HK-2 (cell line): ENCODE data around the gene GCNT2.
"Not testable (repeated sequence)": the region's sequence is repeated elsewhere in the genome, so short reads cannot be mapped to it uniquely, and the experiment has no call there.

Source experiments
- DNase-seq: peaks from one replicate; pipeline ENCODE4 v3.0.0-alpha.2; 2018; ENCODE audit not compliant: unreplicated experiment

GCNT2 gene

DNA sequence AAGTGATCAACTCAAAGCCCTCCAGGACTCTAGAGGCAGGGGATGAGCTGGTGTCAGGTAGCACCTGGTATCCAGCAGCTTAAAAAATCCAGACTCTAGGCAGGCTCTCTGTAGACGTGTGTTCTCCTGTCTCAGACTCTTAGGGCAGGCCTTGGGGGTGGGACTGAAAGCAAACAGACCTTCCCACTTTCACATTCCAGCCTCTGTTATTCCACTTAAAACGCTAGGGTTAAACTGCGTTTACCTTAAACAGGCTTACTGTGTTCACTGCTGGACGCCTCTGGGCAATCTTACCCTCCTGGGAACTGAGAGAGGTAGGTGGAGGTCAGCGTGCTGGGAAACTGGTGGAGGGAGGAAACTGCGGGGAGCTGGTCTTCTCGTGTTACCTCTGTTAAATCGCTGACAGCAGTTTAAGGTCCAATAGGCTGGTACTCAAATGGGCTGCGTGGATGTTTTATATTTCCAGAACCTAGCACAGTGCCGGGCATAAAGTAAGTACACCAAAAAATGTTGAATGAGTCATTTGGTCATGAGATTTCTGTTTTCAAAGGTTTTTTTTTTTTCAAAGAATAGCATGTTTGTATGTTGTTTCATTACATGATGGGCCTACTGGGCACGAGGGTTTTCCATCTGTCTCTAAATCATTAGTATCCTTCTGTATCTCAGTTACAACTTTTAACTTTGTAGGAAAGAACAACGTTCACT, at the start of gene GCNT2:
GCNT2 (plus strand) TSS at position 248 of the 705 bp plus-strand sequence. CDS start 7,561 bp downstream, outside the sequence.
- peak; percentile 46 for DNase-seq

DNA sequence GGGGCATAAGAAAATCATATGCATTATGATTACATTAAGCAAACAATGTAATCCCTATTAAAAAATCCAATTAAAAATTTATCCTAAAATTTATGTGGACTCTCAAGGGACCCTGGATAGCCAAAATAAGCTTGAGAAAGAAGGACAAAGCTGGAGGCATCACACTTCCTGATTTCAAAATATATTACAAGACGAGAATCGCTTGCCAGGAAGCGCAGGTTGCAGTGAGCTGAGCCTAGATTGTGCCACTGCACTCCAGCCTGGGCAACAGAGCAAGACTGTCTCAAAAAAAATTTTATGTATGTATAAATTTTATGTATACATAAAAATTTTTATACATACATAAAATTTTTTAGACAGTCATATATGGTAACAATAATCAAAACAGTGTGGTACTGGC, 48.5 kb upstream of the GCNT2 start:
- DNase-seq: no peak

DNA sequence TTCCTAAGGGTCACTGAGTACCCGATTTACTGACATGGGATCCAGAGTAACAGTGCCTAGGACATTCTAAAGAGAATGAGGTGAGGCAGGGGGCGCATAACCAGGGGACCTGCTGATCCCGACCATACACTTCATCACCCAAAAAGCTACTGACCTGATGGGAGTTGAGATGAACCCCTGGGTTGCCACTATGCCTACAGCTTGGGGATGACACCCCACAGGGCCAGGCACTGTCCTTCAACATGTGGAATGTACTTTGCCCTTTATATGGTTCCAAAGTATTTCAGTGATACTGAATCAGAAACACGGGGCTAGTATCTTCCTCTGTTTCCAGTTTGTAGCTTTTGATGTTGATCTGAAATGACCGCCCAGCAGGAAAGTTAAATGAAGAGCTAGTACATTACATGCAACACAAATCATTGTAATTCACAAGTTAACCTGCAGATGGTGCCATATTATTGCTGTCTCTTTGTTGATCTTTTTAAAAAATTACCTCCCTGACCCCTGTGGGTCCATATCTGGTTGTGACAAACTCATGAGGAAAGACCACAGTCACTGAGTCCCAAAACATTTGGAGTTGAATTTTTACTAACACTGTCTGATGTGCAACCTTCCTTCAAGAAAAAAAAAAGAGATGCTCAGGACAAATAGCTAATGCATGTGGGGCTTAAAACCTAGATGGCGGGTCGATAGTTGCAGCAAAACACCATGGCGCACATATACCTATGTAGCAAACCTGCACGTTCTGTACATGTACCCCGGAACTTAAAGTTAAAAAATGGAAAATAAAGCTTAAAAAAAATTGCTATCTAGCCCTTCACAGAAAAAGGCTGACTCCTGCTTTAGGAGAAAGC, 42.7 kb upstream of the GCNT2 start:
- DNase-seq: no peak

DNA sequence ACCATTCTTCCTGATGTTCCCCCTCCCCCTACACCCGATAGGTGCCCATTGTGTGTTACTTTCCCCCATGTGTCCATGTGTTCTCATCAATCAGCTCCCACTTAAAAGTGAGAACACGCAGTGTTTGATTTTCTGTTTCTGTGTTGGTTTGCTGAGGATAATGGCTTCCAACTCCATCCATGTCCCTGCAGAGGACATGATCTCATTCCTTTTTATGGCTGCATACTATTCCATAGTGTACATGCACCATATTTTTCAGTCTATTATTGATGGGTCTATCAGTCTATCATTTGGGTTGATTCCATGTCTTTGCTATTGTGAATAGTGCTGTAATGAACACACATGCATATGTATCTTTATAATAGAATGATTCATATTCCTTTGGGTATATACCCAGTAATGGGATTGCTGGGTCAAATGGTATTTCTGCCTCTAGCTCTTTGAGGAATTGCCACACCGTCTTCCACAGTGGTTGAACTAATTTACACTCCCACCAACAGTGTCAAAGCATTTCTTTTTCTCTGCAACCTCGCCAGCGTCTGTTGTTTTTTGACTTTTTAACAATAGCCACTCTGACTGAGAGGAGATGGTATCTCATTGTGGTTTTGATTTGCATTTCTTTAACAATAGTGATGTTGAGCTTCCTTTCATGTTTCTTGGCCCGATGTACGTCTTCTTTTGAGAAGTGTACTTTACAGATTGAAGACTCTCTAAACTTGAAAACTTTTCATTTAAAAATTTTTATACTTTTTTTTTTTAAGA, 41.0 kb upstream of the GCNT2 start:
- DNase-seq: no peak

DNA sequence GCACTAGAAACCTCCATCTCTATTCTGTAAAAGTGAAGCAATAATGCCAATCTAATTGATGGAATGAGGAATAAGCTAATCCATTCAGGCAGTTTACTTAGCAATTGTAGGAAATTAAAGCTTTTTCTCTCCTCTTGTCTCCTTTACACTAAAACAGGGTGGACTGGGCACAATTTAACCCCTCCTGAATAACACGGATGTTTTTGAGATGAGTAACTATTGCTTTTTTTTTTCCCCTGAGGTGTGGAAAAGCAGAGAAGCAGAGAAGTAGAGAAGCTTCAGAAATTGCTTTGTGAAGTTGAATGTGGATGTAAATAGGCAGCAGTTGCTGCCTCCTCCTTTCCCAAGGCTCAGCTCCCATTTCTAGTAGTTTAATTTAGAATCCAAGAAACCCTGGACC, 40.0 kb upstream of the GCNT2 start:
- DNase-seq: no peak

DNA sequence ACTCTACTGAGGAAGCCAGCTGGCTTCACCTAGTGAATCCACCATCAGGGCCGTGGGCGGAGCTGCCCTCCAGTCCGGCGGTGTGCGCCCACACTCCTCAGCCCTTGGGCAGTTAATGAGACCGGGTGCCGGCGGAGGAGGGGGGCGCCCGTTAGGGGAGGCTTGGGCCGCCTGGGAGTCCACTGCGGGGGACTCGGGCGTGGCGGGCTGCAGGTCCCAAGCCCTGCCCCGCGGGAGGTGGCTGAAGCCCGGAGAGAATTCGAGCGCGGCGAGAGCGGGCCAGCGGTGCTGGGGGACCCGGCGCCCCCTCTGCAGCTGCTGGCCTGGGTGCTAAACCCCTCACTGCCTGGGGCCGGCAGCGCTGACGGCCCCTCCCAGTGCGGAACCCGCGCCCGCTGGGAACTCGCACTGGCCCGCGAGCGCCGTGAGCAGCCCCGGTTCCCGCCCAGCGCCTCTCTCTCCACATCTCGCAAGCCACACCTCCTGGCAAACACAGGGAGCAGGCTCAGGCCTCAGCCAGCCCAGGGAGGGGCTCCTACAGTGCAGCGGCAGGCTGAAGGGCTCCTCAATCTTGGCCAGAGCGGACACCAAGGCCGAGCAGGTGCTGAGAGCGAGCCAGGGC, 38.4 kb upstream of the GCNT2 start:
- no peak for DNase-seq

DNA sequence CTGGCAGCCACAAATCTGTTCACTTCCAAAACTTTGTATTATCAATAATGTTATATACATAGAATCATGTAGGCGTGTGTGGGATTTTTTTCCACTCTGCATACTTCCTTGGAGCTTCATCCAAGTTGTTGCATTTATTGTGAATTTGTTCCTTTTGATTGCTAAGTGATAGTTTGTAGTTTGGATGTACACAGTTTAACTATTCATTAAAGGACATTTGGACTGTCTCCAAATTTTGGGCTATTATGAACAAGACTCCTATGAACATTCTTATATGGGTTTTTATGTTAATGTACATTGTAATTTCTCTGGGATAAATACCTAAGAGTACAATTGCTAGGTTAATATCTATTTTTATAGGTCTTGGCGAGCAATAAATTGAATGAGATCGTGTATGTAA, 36.2 kb upstream of the GCNT2 start:
- DNase-seq: no peak

DNA sequence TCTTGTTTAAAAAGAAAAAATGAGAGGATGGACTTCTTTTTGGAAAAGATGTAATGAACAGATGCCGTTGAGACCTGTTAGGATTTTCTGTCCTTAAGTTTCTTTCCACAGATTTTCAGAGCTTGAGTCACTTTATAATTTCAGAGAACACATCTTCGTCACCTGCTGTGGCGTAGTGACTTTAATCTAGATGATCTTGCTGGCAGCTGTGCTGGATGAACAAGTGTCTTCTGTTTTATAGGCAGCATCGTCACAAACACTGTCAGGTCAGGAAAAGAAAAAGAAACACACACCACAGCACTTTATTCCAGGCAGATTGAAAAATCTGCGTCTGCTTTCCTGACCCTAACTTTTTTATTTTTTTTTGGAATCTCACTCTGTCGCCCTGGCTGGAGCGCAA, 35.7 kb upstream of the GCNT2 start:
- DNase-seq: no peak

DNA sequence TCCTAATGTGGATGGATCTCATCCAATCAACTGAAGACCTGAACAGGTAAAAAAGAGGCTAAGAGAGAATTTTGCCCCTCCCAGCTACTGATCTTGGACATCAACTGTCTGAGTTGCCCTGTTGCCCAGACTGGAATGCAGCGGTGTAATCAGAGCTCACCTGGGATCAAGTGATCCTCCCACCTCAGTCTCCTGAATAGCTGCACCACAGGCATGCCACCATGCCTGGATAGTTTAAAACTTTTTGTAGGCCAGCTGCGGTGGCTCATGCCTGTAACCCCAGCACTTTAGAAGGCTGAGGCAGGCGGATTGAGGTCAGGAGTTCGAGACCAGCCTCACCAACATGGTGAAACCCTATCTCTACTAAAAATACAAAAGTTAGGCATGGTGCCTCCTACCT, 34.9 kb upstream of the GCNT2 start:
- DNase-seq: no peak

DNA sequence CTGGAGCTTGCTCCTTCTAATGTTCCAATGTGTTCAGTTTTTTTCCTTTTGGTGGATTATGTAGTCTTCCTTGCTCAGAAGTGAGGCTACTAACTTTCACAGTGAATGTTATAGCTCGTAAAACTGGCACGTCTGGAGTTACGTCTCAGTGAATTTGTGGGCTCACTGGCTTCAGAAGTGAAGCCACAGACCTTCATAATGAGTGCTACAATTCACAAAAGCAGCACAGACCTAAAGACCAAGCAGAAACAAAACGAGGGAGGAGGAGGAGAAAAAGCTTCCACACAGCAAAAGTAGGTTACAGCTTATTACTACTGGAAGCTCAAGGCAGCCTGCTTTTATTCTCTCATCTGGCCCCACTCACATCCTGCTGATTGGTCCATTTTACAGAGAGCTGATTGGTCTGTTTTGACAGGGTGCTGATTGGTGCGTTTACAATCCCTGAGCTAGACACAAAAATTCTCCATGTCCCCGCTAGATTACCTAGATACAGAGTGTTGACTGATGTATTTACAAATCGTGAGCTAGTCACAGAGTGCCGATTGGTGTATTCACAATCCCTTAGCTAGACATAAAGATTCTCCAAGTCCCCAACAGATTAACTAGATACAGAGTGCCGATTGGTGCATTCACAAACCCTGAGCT, 34.1 kb upstream of the GCNT2 start:
- not testable (repeated sequence) for DNase-seq

DNA sequence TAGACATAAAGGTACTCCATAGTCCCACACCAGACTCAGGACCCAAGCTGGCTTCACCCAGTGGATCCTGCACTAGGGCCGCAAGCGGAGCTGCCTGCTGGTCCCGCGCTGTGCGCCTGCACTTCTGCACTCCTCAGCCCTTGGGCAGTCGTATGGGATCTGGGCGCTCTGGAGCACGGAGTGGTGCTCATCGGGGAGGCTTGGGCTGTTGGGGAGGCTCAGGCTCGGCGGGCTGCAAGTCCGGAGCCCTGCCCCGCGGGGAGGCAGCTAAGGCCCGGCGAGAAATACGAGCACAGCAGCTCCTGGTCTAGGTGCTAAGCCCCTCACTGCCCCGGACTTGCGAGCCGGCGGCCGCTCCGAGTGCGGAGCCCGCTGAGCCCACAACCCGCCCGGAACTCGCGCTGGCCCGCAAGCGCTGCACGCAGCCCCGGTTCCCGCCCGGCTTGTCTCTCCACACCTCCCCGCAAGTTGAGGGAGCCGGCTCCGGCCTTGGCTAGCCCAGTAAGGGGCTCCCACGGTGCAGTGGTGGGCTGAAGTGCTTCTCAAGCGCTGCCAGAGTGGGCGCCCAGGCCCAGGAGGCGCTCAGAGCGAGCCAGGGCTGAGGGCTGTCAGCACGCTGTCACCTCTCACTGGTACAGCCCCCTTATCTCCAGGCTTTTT, 33.4 kb upstream of the GCNT2 start:
- DNase-seq: no peak

DNA sequence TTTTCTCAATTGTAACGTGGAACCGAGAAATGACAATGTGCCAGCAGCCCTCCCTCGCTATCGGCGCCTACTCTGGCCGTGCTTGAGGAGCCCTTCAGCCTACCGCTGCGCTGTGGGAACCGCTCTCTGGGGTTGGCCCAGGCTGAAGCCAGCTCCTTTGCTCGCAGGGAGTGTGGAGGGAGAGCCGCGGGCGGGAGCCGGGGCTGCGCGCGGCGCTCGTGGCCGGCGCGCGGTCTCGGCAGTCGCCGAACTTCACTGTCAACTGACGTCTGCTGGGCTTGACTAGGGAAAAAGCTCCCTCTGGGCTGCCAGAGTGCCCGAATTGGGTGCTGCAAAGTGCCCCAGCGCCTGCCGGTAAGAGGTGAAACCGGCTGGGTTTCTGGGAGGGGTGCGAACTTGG, 29.7 kb upstream of the GCNT2 start:
- DNase-seq: no peak

DNA sequence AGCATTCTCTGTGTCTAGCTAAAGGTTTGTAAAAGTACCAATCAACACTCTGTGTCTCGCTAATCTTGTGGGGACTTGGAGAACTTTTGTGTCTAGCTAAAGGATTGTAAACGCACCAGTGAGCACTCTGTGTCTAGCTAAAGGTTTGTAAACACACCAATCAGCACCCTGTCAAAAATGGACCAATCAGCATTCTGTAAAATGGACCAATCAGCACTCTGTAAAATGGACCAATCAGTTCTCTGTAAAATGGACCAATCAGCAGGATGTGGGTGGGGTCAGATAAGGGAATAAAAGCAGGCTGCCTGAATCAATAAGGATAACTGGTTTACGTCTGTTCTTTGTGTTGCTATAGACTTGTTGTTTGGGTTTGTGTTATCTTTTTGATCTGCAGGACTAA, 29.2 kb upstream of the GCNT2 start:
- DNase-seq: not testable (repeated sequence)

DNA sequence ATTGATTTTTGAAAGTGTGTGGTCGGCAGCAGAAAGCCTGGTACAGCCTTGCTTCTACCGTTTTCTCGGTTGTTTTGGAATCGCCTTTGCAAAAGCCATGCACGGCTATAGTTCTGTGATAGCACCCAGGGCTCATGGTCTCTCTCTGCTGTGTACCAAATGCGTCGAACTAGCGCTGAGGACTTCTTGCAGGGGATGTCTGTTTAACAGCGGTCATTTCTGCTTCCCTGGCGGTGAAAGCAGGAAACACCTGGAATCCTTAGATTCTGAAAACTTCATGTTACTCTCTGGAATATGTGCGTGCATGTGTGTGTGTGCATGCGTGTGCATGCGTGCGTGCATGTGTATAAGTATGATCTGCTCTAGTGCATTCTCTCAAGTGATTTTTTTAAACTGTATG, 26.1 kb upstream of the GCNT2 start:
- DNase-seq: no peak

DNA sequence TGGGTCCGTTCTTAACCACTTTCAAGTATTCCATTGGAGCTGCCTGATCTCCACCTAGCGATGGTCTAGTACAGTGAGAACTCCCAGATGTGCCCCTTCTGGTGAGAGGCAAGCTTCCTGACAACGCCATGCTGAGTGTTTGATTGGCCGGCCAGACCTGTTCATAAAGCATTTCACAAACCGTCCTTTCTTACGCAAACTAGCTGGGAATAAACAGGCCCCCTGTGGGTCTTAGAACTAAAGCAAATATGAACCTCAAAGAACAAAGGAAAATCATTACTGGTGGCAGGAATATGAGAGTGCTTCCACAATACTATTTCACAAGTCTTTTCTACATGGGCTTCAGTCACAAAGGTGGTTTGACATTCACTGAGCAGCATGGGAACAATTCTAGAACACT, 15.6 kb upstream of the GCNT2 start:
- DNase-seq: no peak

DNA sequence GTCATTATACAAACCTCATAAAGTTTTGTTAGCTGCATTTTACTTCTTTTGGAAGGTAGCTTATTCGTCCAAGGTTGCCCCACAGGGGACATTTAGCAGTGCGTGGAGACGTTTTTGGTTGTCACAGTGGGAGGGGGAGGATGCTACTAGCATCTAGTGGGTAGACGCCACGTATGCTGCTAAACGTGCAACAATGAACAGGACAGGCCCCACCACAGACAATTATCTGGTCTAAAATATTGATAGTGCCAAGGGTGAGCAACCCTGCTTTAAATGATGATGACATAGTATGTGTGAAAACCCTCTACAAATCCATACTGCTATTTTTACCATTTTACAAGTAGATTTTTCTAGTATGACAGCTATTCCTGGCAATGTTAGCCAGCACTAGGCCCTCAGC, 13.9 kb upstream of the GCNT2 start:
- no peak for DNase-seq

DNA sequence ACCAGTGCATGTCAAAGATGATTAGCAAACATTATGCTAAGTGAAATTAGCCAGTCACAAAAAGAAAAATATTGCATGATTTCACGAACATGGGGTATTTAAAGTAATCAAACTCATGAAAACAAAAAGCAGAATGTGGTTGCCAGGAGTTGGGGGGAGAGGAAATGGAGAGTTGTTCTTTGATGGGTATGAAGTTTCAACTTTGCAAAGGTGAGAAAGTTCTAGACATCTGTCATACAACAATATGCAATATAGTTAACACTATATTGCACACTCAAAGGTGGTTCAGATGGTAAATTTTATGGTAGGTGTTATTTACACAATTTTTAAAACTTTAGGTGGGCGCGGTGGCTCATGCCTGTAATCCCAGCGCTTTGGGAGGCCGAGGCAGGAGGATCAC, 13.4 kb upstream of the GCNT2 start:
- DNase-seq: no peak

DNA sequence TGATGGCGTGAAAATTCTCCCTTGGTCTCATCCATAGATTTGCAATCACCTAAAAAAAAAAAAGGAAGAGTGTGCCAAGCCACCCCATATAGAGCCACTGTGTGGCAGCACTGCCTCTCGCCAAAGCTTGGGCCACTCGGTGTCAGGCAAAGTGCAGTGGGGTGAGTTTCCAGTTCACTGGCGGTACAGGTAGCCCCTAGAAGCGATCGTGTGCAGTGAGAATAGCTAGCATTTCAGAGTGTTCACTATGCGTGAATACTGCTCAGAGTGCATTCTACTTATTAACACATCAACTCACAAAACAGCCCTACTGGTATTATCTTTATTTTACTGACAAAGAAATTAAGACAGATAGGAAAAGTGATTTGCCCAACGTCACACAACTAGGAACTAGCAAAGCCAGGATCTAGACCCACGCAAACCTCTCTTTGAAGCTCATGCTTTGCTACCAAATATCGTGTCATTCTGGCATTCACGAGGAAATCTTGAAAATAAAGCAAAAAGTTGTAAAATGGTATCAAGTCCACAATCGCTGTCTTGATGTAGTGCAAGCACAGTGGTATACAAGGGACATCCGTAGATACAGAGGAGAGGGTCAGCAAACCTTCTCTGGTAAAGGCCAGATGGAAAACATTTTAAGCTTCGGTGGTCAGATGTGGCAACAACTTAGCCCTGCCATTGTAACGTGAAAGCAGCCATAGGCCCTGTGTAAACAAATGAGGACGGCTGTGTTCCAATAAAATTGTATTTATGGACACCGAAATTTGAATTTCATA, 10.4 kb upstream of the GCNT2 start:
- peak; percentile 65 for DNase-seq

DNA sequence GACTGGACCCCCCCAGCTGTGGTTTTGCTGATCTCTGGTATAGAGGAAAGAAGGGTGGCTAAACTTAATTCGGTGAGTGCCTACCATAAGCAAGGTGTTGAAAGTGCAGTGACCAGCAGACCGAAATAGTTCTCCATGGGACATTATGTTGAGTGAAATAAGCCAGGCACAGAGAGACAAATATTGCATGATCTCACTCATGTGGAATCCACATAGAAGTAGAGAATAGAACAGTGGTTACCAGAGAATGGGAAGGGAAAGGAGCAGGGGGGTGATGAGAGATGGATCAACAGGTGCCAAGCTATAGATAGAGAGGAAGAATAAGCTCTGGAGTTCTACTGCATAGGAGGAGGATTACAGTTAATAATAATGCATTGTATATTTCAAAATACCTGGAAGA, 9.7 kb upstream of the GCNT2 start:
- peak; percentile 2 for DNase-seq

DNA sequence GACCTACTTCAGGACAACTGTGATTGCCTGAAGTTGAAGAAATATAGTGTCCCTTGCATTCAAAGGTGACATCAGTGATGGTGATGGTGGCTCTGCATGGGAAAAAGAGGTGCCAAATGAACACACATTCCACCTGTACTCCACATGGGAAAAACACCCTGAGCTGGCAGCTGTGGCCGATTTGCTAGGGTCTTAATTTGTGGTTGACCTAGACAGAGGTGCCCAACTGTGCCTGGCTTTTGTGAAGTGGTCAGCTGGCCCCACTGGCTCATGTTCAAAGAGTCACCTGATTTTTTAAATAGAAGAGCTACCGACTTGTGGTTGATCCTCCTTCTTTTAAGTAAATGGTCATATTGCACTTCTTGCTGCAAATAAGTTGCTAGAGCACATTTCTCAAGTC, 7.6 kb upstream of the GCNT2 start:
- no peak for DNase-seq
